DOHH2 (cell line): ENCODE measurements around the gene KCNJ6.

Experiments
- H3F3A ChIP-seq: fragments of 200-600 bp; sonication (generic), shearing (Covaris generic); 2 replicates; pipeline ENCODE4 v1.6.0; 2016; ENCODE audit warnings: antibody characterized with exemption, mild to moderate bottlenecking; ENCODE audit not compliant: control insufficient read depth, insufficient read depth
- H3K27ac ChIP-seq: fragments of 200-600 bp; sonication (generic); 2 replicates; pipeline ENCODE4 v1.5.1; 2014; ENCODE audit warnings: low read depth, mild to moderate bottlenecking, low read length, moderate library complexity
- H3K27me3 ChIP-seq: fragments of 200-600 bp; sonication (generic); 2 replicates; pipeline ENCODE4 v1.6.1; 2014; ENCODE audit warnings: mild to moderate bottlenecking, low read length, mixed read lengths; ENCODE audit not compliant: control insufficient read depth
- H3K36me3 ChIP-seq: fragments of 200-600 bp; sonication (generic); 2 replicates; pipeline ENCODE4 v1.6.1; 2014; ENCODE audit warnings: mild to moderate bottlenecking, low read length, moderate library complexity, mixed read lengths; ENCODE audit not compliant: control insufficient read depth
- H3K4me1 ChIP-seq: fragments of 200-600 bp; sonication (generic); 2 replicates; pipeline ENCODE4 v1.6.1; 2014; ENCODE audit warnings: mild to moderate bottlenecking, low read length, mixed read lengths; ENCODE audit not compliant: control insufficient read depth
- H3K4me2 ChIP-seq: fragments of 200-600 bp; sonication (generic); 2 replicates; pipeline ENCODE4 v1.6.0; 2014; ENCODE audit warnings: mild to moderate bottlenecking, low read length, moderate library complexity
- H3K4me3 ChIP-seq: fragments of 200-600 bp; sonication (generic); 2 replicates; pipeline ENCODE4 v1.5.1; 2014; ENCODE audit warnings: mild to moderate bottlenecking, low read length, mixed read lengths
- H3K79me2 ChIP-seq: fragments of 200-600 bp; sonication (generic); 2 replicates; pipeline ENCODE4 v1.6.1; 2014; ENCODE audit warnings: mild to moderate bottlenecking, low read length, mixed read lengths; ENCODE audit not compliant: control insufficient read depth
- H3K9me2 ChIP-seq: fragments of 200-600 bp; sonication (generic); replicated peaks from 2 replicates; pipeline ENCODE4 v1.6.1; 2014; ENCODE audit warnings: mild to moderate bottlenecking, low read length, mixed read lengths; ENCODE audit not compliant: control insufficient read depth
- H3K9me3 ChIP-seq: fragments of 200-600 bp; sonication (generic); 2 replicates; pipeline ENCODE4 v1.6.1; 2014; ENCODE audit warnings: antibody characterized with exemption, low read length, mixed read lengths; ENCODE audit not compliant: control insufficient read depth, insufficient read depth
- H4K20me1 ChIP-seq: fragments of 200-600 bp; sonication (generic); 2 replicates; pipeline ENCODE4 v1.6.0; 2014; ENCODE audit warnings: low read depth, mild to moderate bottlenecking, antibody characterized with exemption, low read length, moderate library complexity; ENCODE audit not compliant: control insufficient read depth, insufficient read depth
- CTCF ChIP-seq: fragments of 200-600 bp; sonication (generic); IDR thresholded peaks from one replicate; pipeline ENCODE4 v1.5.1; 2014; ENCODE audit warnings: antibody characterized with exemption, mild to moderate bottlenecking, low read depth, low read length; ENCODE audit not compliant: poor library complexity, severe bottlenecking
- EZH2phosphoT487 ChIP-seq: fragments of 200-600 bp; sonication (generic); IDR thresholded peaks from 2 replicates; pipeline ENCODE4 v1.6.1; 2017; ENCODE audit warnings: borderline replicate concordance, mild to moderate bottlenecking, antibody characterized with exemption, low read length, moderate library complexity, mixed read lengths

KCNJ6 gene

GRCh38 chr21:37860416-37860815 is 55.8 kb downstream of the KCNJ6 start:
- H3K9me3 ChIP-seq: no peaks in the 10 kb centered on the region
- H3K79me2 ChIP-seq: no peaks in the 10 kb centered on the region
- H3K27ac ChIP-seq: no peak overlapping the region
- H3K4me3 ChIP-seq: no peak overlapping the region
- H3K9me2 ChIP-seq: no peaks in the 10 kb centered on the region
- H4K20me1 ChIP-seq: no peaks in the 10 kb centered on the region
- H3K4me2 ChIP-seq: no peak overlapping the region
- no peaks in the 10 kb centered on the region for H3F3A ChIP-seq
- no peaks in the 10 kb centered on the region for H3K4me1 ChIP-seq
- TF ChIP-seq EZH2phosphoT487 (no peak), CTCF (no peak)
- no peaks in the 10 kb centered on the region for H3K36me3 ChIP-seq
- no peaks in the 10 kb centered on the region for H3K27me3 ChIP-seq

- Histone ChIP-seq H3K4me2 (no peak overlapping the region), H3K4me3 (no peak overlapping the region), H3K79me2 (no peaks in the 10 kb centered on the region), H3K36me3 (no peaks in the 10 kb centered on the region), H3K4me1 (no peaks in the 10 kb centered on the region), H3K9me2 (no peaks in the 10 kb centered on the region), H3F3A (no peaks in the 10 kb centered on the region), H3K9me3 (0 out of 2 replicates have a peak, but pooled peaks cover 4% of the 10 kb centered on the region), H3K27ac (no peak overlapping the region), H4K20me1 (no peaks in the 10 kb centered on the region), H3K27me3 (no peaks in the 10 kb centered on the region)
- TF ChIP-seq CTCF (no peak), EZH2phosphoT487 (no peak)
Measured at GRCh38 chr21:37855647-37856625, 60.3 kb downstream of the KCNJ6 start.

GRCh38 chr21:37855271-37855646 is 61.0 kb downstream of the KCNJ6 start:
- Histone ChIP-seq H3K4me1 (no peaks in the 10 kb centered on the region), H3K27me3 (no peaks in the 10 kb centered on the region), H3K36me3 (no peaks in the 10 kb centered on the region), H3K9me3 (0 out of 2 replicates have a peak, but pooled peaks cover 4% of the 10 kb centered on the region), H3K4me3 (no peak overlapping the region), H3K79me2 (no peaks in the 10 kb centered on the region), H3K4me2 (no peak overlapping the region), H3F3A (no peaks in the 10 kb centered on the region), H3K27ac (no peak overlapping the region), H3K9me2 (no peaks in the 10 kb centered on the region), H4K20me1 (no peaks in the 10 kb centered on the region)
- TF ChIP-seq EZH2phosphoT487 (no peak), CTCF (no peak)
